Left hindlimb (tissue), 1 donor: ENCODE measurements around the gene RACK1.
"Not testable (repeated sequence)": the region's sequence is repeated elsewhere in the genome, so short reads cannot be mapped to it uniquely, and the experiment has no call there.

Experiments
- DNase-seq: peaks from one replicate; pipeline ENCODE4 v3.0.0-alpha.2; 2018

The RACK1 gene

GRCh38 chr5:181243564-181244343 lies at the start of gene RACK1:
Gene RACK1, minus strand, starts transcription at chr5:181243906. Its CDS starts 106 bp downstream, at chr5:181243800.
- DNase-seq, result peak; percentile 93

- DNase-seq, result not testable (repeated sequence)
Measured at GRCh38 chr5:181287331-181287730, 43.6 kb upstream of the RACK1 start.

GRCh38 chr5:181285962-181286705 lies 42.4 kb upstream of the RACK1 start:
- DNase-seq, result not testable (repeated sequence)

- DNase-seq, result not testable (repeated sequence)
Measured at GRCh38 chr5:181283841-181284755, 40.4 kb upstream of the RACK1 start.

GRCh38 chr5:181283347-181283746 lies 39.6 kb upstream of the RACK1 start:
- DNase-seq, result no peak

- DNase-seq, result no peak
Measured at GRCh38 chr5:181282874-181283273, 39.2 kb upstream of the RACK1 start.

GRCh38 chr5:181282415-181282814 lies 38.7 kb upstream of the RACK1 start:
- not testable (repeated sequence) for DNase-seq

GRCh38 chr5:181281984-181282316 lies 38.2 kb upstream of the RACK1 start:
- DNase-seq, result no peak

- DNase-seq, result no peak
Measured at GRCh38 chr5:181281077-181281983, 37.6 kb upstream of the RACK1 start.

- DNase-seq, result no peak
Measured at GRCh38 chr5:181280251-181280762, 36.6 kb upstream of the RACK1 start.

GRCh38 chr5:181273433-181273744 lies 29.7 kb upstream of the RACK1 start:
- DNase-seq, result not testable (repeated sequence)

GRCh38 chr5:181271081-181271480 lies 27.4 kb upstream of the RACK1 start:
- DNase-seq, result no peak

GRCh38 chr5:181267907-181268306 lies 24.2 kb upstream of the RACK1 start:
- DNase-seq, result not testable (repeated sequence)

GRCh38 chr5:181267291-181267904 lies 23.7 kb upstream of the RACK1 start:
- DNase-seq, result not testable (repeated sequence)

GRCh38 chr5:181265092-181265671 lies 21.5 kb upstream of the RACK1 start:
- no peak for DNase-seq

- no peak for DNase-seq
Measured at GRCh38 chr5:181263633-181264032, 19.9 kb upstream of the RACK1 start.

- DNase-seq, result peak; percentile 84
Measured at GRCh38 chr5:181261320-181262049, 17.8 kb upstream of the RACK1 start.

GRCh38 chr5:181260720-181261319 lies 17.1 kb upstream of the RACK1 start, which contains the start of gene TRIM52:
Gene TRIM52, minus strand, starts transcription at chr5:181261143. Its CDS starts 330 bp downstream, at chr5:181260813.
- DNase-seq, result peak; percentile 94

- DNase-seq, result no peak
Measured at GRCh38 chr5:181259974-181260719, 16.4 kb upstream of the RACK1 start.
